ENCODE results near the gene SLIT2.

SLIT2 gene

DNA sequence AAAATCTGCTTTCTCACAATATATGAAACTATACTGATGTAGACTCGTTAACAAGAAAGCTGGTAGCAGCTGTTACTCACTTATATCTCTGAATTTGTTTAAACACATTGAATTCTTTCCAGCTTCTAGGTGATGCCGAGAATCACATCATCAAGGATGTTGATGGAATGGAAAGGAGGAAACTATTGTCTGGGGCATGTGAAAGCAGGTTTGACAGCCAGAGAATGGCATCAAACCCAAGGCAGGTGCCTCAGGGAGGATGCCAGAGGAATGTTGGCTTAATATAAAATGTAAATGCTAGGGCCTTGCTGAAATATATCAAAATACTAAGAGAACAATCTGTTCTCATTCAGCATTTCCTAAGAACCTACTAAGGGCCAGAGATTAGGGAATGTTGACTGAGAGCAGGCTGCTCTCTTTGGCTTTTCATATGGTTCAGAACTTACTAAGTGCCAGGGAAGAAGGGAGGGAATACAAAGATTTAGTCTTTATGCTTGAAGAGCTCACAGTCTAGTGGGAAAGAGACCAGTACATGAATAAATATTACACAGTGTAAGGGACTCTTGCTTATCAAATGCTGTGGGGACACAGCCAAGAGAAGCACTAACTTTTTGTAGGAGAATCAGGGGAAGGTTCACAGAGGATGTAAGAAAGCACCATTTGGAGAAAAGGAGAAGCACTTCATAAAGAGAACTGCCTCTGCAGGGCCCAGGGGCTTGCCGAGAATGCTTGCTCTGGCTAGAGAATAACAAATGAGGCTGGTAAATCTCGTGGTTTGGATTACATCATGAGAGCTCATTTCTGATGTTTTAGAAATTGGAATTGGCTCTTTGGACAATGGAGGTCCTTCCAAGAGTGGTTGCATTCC lies 14.7 kb downstream of the SLIT2 start:
- no peak for DNase-seq

GRCh38 chr4:20268028-20268427 lies 16.3 kb downstream of the SLIT2 start:
- DNase-seq: no peak

- no peak for DNase-seq
Observed at GRCh38 chr4:20269320-20269719, 17.6 kb downstream of the SLIT2 start.

DNA sequence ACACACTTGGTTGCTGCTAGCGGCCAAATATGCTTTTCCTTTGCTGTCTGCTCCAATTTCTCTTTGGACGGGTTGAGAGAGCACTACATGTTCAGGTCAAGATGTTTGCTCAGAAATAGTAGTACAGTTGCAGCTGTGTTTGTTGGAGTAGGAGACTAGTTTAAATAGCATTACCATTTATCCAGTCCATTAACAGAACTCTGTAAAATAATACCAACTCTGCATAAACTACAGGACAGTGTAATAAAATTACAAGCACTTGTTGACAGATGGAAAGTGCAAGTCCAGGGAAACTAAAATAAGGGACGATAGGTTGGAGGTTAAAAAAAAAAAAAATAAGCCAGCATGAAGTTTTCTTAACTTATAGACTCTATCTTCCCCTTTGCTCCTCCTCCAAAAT lies 20.2 kb downstream of the SLIT2 start:
- DNase-seq: no peak

DNA sequence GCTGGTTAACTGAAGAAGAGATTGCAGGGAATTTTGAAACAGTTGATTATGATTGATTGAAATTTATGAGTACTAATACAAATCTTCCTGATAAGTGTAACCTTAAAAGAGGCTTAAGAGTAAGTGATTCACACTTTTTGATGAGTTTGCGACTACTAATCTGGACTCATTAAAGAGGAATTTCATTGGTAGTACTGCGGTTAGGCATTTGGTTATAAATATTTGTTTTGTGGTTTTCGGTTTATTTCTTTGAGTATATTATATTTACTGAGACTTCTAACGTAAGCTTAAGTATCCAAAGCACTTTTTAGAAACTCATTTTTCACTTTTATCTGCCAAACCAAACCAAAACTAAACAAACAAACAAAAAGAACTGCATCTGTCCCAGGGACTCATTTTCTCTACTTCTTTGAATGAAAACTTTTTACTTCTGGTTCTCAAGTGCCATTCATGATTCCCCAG lies 20.7 kb downstream of the SLIT2 start:
- no peak for DNase-seq

- DNase-seq: no peak
Observed at GRCh38 chr4:20273793-20274192, 22.1 kb downstream of the SLIT2 start.

- no peak for DNase-seq
Observed at GRCh38 chr4:20276848-20277247, 25.1 kb downstream of the SLIT2 start.

DNA sequence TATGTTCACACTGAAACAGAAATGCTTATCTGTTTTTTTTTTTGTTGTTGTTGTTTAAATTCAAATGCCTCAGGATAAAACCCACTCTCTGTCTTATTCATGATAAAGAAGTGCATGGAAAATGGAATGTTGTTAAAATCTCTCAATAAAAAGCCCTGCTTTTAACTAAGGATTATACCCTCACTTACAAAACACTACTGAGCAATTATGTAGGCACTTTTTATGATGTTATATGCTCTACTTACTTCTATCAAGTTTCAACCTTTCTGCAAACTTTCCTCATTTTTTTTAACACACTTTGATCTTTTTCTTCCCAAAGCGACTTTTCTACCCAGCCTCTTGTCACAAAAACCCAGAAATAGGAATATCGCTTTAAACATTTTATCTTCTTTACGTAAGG lies 26.5 kb downstream of the SLIT2 start:
- DNase-seq: no peak

DNA sequence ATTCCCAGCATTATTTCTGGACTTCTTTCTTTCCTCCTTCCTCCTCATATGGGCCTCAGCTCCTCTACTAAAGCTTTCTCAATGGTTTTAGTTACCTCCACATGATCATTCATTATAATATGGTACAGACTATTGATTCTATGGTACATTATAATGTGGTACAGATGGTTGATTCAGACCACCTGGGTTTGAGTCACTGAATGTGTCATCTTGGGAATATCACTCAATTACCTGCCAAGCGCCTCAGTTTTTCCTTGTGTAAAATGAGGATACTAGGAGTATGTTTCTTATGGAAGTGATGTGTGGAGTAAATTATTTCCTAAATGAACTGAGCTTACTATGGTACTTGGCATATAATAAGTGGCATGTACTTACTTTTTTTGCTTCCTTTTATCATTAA lies 27.7 kb downstream of the SLIT2 start:
- no peak for DNase-seq

- no peak for DNase-seq
Observed at GRCh38 chr4:20281453-20281852, 29.7 kb downstream of the SLIT2 start.

DNA sequence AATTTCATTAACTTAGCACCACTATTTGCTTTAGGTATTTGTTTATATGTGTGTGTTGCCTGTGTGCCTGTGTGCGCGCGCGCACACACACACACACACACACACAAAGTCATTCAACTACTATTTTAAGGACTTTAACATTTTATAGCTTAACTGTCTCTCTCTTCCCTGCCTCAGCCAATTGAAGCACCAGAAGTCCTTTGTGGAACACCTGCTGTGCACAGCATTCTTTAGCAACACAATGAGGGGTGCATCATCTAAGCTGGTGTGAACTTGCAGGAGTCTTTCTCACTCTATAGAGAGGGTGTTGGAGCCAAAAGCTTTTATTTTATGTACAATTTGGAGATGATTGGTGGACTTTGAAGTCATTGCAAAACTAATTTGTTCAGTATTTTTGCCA lies 31.3 kb downstream of the SLIT2 start:
- no peak for DNase-seq

DNA sequence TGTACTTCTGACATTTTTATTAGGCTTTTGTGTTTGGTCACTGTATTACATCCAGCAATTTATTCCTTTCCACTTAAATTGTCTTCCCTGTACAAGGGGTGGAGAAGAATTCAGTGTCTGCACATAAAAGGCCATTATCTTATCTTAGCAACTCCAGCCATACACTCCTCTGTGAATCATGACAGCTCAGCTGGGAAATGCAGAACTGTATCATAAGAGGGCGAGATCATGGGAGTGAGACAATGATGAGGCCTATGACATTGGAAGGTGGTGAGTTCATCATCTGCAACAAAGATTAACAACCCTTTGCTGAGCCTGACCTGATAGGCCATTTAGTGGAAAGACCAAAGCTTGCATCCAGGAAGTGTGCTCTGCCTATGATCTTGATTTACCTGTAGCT lies 33.3 kb downstream of the SLIT2 start:
- no peak for DNase-seq

DNA sequence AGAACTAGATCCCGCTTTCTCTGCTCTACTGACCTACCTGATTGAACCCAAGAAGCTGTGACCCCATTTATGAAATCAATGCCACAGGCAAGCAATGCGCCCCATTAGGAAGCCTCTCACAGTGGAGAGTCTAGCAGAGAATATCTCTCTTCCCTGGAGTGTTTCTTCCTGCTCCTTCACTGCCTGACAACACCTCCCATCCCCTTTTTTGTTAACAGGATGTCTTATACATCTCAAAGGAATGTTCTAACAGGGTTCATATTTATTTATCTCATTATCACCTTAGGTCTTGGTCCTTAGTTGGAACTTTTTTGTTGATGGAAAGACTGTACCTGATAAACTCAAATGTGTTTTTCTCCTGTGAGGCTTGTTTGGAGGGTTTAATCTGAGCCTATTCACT lies 35.5 kb downstream of the SLIT2 start:
- DNase-seq: no peak

- DNase-seq: no peak
Observed at GRCh38 chr4:20288047-20288650, 36.4 kb downstream of the SLIT2 start.

DNA sequence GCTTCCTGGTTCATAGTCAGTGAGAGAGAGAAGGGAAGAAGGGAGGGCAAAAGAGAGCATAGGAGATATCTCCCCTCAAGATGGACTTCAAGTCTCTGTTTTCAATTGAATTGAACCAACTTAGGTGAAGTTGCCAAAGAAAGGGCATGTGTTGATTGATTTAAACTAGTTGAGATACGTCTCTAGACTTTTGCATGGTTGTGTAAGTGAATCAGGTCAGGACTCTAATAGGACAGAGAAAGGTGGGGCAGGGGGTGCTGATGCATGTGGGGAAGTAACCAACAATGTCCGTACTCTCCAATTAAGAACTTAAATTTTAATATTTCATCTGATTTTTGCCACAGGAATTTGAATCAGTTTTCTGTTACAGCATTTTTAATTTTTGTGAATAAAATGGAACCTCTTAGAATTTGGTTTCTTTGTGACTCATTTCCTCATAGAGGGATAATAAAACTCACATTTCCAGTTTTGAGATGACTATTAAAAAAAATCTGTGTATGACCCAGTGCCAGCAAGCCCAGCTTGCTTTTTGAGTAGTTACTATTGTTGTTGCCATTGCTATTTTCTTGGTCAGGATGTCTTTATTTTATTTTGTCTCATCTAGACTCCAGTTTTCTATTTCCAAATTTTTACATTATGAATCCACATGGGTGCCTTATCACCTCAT lies 37.3 kb downstream of the SLIT2 start:
- no peak for DNase-seq

DNA sequence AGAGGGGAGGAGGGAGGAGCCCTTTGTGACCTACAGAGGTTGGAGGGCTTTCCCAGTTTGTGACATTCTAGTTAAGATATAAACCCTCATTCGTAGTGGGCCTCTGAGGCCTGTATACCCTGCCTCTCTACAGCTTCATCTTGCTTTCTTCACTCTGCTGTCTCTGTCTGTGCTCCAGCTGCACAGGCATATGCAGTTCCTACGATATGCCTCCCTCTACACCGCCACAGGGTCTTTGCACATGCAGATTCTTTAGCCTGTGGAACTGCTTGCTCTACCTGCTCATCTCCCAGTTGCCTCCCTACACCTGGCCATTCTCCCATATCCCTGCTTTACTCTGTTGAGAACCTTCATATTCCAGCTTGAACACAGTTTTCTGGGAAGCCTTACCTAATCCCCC lies 38.1 kb downstream of the SLIT2 start:
- no peak for DNase-seq

DNA sequence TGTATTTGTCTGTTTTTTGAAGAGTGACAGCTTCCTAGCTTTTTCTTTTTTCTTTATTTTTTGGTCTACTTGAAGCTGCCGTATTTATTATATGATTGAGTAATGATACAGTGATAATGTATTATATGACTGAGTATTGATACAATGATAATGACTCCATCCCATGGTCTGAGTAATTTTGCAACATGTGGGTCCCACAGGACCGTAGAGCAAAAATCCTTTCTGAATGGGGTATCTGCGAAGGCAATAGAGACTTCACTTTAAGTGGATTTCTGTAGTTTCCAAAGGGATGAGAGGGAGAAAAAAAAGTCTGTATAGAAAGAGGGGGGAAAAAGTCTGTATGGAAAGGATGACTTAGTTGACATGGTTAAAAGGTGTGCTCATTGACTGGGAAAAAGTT lies 41.0 kb downstream of the SLIT2 start:
- no peak for DNase-seq

- DNase-seq: no peak
Observed at GRCh38 chr4:20297261-20297660, 45.6 kb downstream of the SLIT2 start.

- no peak for DNase-seq
Observed at GRCh38 chr4:20297783-20298182, 46.1 kb downstream of the SLIT2 start.

DNA sequence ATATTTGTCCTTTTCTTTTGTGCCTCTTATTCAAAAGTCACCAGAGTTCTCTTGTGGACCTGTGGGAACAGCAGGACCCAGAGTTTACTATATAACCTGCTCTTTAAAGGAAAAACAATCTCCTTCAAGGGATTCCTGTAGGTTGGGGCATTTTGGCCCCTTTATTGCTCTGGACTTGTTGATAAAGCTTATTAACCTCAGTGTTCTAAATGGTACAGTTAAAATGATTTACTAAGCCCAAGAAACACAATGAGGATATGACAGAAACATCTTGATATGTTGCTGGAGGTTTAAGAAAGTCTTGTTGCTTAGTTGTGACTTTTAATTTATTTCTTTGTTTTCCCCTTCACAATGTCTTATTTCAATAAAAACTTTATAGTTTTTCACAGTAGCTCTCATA lies 46.8 kb downstream of the SLIT2 start:
- no peak for DNase-seq

DNA sequence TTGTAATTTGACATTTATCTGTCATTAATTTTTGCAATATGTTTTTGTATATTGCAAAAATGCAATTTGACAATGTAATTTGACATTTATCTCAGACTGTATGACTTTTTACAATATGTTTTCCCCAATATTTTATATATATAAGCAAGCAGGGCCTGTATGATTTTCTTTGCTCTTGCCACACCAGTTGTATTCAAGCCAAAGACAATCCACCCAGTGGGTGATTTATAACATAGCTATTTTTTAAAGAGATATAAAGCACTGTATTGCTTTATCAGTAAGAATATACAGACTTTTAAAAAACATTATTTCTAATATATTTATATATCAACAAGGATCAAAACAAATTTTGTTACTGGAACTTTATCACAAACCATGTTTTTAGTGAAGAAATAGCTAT lies 47.3 kb downstream of the SLIT2 start:
- DNase-seq: no peak

- DNase-seq: no peak
Observed at GRCh38 chr4:20299515-20299914, 47.8 kb downstream of the SLIT2 start.

- DNase-seq: no peak
Observed at GRCh38 chr4:20301161-20301560, 49.5 kb downstream of the SLIT2 start.
